RWPE2 (cell line): ENCODE results near the gene BRF1.

Experiments used
- ATAC-seq: fragments of 200-7000 bp; cut with Tn5 transposase; 3 replicates; pipeline ENCODE4 v1.9.1; 2021; ENCODE audit warnings: low read depth
- DNase-seq: peaks from one replicate; pipeline ENCODE4 v3.0.0-alpha.2; 2020; ENCODE audit warnings: low spot score
- H3K27ac ChIP-seq: fragments of 450-650 bp; 2 replicates; pipeline ENCODE4 v1.5.1; 2017; ENCODE audit warnings: mild to moderate bottlenecking; ENCODE audit not compliant: poor library complexity, severe bottlenecking
- H3K27me3 ChIP-seq: fragments of 250-450 bp; sonication (Bioruptor Pico); 2 replicates; pipeline ENCODE4 v1.5.1; 2021; ENCODE audit warnings: mild to moderate bottlenecking, moderate library complexity; ENCODE audit not compliant: insufficient read depth, poor library complexity, severe bottlenecking
- H3K36me3 ChIP-seq: fragments of 250-450 bp; sonication (Bioruptor Pico); 2 replicates; pipeline ENCODE4 v1.5.1; 2020; ENCODE audit warnings: low read depth, mild to moderate bottlenecking, moderate library complexity
- H3K4me1 ChIP-seq: fragments of 250-450 bp; sonication (Bioruptor Pico); 2 replicates; pipeline ENCODE4 v1.5.1; 2021; ENCODE audit warnings: mild to moderate bottlenecking, moderate library complexity; ENCODE audit not compliant: insufficient read depth, poor library complexity, severe bottlenecking
- H3K4me3 ChIP-seq: fragments of 250-450 bp; sonication (Bioruptor Pico); 2 replicates; pipeline ENCODE4 v1.5.1; 2021; ENCODE audit warnings: mild to moderate bottlenecking, moderate library complexity; ENCODE audit not compliant: severe bottlenecking
- H3K9me3 ChIP-seq: fragments of 250-450 bp; sonication (Bioruptor Pico); 2 replicates; pipeline ENCODE4 v1.5.1; 2021; ENCODE audit warnings: mild to moderate bottlenecking, moderate library complexity; ENCODE audit not compliant: severe bottlenecking
- TF ChIP-seq, protein P1 (sequence below): fragments of 450-650 bp; IDR thresholded peaks from one replicate; pipeline ENCODE4 v1.5.1; 2017; ENCODE audit warnings: mild to moderate bottlenecking, moderate library complexity; ENCODE audit not compliant: poor library complexity, severe bottlenecking

BRF1 gene

GRCh38 chr14:105187935-105188524 is 112.8 kb downstream of the BRF1 start:
- Histone ChIP-seq H3K4me1 (no peaks in the 10 kb centered on the region), H3K36me3 (no peaks in the 10 kb centered on the region), H3K27ac (no peak overlapping the region), H3K9me3 (peaks cover 5% of the 10 kb centered on the region), H3K27me3 (no peaks in the 10 kb centered on the region), H3K4me3 (no peak overlapping the region)
- ATAC-seq = no peak
- no peak for DNase-seq
- TF ChIP-seq, protein P1, sequence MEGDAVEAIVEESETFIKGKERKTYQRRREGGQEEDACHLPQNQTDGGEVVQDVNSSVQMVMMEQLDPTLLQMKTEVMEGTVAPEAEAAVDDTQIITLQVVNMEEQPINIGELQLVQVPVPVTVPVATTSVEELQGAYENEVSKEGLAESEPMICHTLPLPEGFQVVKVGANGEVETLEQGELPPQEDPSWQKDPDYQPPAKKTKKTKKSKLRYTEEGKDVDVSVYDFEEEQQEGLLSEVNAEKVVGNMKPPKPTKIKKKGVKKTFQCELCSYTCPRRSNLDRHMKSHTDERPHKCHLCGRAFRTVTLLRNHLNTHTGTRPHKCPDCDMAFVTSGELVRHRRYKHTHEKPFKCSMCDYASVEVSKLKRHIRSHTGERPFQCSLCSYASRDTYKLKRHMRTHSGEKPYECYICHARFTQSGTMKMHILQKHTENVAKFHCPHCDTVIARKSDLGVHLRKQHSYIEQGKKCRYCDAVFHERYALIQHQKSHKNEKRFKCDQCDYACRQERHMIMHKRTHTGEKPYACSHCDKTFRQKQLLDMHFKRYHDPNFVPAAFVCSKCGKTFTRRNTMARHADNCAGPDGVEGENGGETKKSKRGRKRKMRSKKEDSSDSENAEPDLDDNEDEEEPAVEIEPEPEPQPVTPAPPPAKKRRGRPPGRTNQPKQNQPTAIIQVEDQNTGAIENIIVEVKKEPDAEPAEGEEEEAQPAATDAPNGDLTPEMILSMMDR = peak; percentile 5

DNA sequence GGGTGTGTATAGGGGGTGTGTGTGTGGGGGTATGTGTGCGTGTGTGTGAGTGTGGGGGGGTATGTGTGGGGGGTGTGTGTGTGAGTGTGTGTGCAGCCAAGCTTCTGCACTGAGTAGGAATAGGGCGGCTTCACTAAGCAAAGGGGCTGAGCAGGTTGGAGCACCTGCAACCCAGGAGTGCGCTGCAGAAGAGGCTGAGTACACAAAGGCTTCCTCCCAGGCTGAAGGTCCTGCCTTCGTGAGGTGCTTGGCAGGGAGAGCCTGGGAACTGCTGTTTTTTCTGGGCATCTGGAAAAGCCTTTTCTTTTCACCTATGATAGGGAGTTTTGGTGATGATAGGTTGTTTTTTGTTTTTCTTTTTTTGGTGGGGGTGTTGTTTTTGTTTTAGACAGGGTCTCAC is 113.7 kb downstream of the BRF1 start:
- Histone ChIP-seq H3K27ac (no peak overlapping the region), H3K27me3 (no peaks in the 10 kb centered on the region), H3K4me3 (no peak overlapping the region), H3K4me1 (no peaks in the 10 kb centered on the region), H3K9me3 (peaks cover 5% of the 10 kb centered on the region), H3K36me3 (no peaks in the 10 kb centered on the region)
- DNase-seq = no peak
- ATAC-seq = peak; percentile 35; the same call in 1 of the 3 replicates
- TF ChIP-seq, protein P1 = no peak

- TF ChIP-seq, protein P1 = no peak
Measured at GRCh38 chr14:105185973-105186372, 114.8 kb downstream of the BRF1 start.

GRCh38 chr14:105185001-105185400 is 115.8 kb downstream of the BRF1 start:
- Histone ChIP-seq H3K4me1 (peaks cover 3% of the 10 kb centered on the region), H3K27me3 (no peaks in the 10 kb centered on the region), H3K36me3 (no peaks in the 10 kb centered on the region), H3K9me3 (peaks cover 5% of the 10 kb centered on the region), H3K27ac (no peak overlapping the region), H3K4me3 (no peak overlapping the region)
- TF ChIP-seq, protein P1 = no peak
- DNase-seq (no peak), ATAC-seq (no peak)

More at GRCh38 chr14:105185973-105186372, 114.8 kb downstream of the BRF1 start:
- Histone ChIP-seq H3K36me3 (no peaks in the 10 kb centered on the region), H3K4me1 (no peaks in the 10 kb centered on the region), H3K27ac (no peak overlapping the region), H3K9me3 (peaks cover 5% of the 10 kb centered on the region), H3K4me3 (no peak overlapping the region), H3K27me3 (no peaks in the 10 kb centered on the region)
- ATAC-seq (no peak), DNase-seq (no peak)

DNA sequence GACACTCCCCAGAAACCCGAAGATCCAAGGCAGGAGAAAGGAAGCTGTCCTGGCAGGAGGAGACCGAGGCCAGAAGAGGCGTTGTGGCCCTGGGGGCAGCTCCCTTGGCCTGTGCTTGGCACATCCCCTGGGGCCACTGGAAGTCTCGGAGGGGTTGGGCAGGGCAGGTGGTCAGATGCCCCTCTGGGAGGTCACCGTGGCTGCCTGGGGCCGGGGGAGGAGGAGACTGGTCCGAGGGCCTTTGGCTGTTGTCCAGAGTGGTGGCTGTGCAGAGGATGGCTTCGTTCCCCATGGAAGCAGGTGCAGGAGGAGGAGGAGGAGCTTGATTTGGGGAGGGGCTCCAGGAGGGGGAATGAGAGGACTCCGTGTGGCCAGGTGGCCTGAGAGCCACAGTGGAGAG is 116.3 kb downstream of the BRF1 start:
- Histone ChIP-seq H3K4me3 (no peak overlapping the region), H3K9me3 (peaks cover 5% of the 10 kb centered on the region), H3K4me1 (peaks cover 3% of the 10 kb centered on the region), H3K27me3 (no peaks in the 10 kb centered on the region), H3K36me3 (no peaks in the 10 kb centered on the region), H3K27ac (no peak overlapping the region)
- TF ChIP-seq, protein P1 = no peak
- ATAC-seq (no peak), DNase-seq (no peak)
